A673 (cell line): ENCODE results near the gene PNLIPRP1.

Experiments
- EZH2 ChIP-seq: fragments of 200-600 bp; sonication (generic); IDR thresholded peaks from 2 replicates; pipeline ENCODE4 v1.6.1; 2017; ENCODE audit warnings: borderline replicate concordance, low read depth, mild to moderate bottlenecking, mixed read lengths, antibody characterized with exemption, low read length; ENCODE audit not compliant: poor library complexity, severe bottlenecking
- TF ChIP-seq, protein P1 (sequence below): fragments of 300-800, 200-600 bp; sonication (generic); conservative IDR thresholded peaks from 2 replicates; pipeline ENCODE4 v1.5.1; 2017; ENCODE audit warnings: low read depth, mild to moderate bottlenecking, antibody characterized with exemption, low read length, moderate library complexity, mixed read lengths

DNA sequence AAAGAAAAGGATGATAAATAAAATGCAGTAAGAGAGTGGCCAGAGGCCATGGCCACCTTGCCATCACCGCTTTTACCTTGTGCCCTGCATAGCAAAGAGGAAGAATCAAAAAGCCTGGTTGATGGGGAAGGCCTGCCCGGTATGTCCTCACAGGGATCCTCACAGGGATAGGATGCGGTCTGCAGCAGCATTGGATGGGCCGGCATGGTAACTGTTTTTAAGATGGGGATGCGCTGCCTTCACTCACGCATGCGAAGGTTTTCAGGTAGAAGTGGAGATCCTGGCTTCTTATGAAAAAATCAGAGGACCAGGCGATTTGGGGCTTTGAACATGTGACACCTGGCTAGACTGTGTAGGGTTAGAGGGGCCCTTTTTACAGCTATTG lies 42.4 kb downstream of the PNLIPRP1 start:
- TF ChIP-seq, protein P1, sequence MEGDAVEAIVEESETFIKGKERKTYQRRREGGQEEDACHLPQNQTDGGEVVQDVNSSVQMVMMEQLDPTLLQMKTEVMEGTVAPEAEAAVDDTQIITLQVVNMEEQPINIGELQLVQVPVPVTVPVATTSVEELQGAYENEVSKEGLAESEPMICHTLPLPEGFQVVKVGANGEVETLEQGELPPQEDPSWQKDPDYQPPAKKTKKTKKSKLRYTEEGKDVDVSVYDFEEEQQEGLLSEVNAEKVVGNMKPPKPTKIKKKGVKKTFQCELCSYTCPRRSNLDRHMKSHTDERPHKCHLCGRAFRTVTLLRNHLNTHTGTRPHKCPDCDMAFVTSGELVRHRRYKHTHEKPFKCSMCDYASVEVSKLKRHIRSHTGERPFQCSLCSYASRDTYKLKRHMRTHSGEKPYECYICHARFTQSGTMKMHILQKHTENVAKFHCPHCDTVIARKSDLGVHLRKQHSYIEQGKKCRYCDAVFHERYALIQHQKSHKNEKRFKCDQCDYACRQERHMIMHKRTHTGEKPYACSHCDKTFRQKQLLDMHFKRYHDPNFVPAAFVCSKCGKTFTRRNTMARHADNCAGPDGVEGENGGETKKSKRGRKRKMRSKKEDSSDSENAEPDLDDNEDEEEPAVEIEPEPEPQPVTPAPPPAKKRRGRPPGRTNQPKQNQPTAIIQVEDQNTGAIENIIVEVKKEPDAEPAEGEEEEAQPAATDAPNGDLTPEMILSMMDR, result no peak
- TF ChIP-seq EZH2, result no peak
